Natural killer cell (primary cell): Measurements from ENCODE around the gene TAF1L. TPM values are rescaled to one million over a fixed set of nuclear protein-coding genes. Genes with fewer than 3 reads are reported as not detected.

ENCODE experiments used
- ATAC-seq, 3 donors: fragments of 150-1000 bp in 2 of 3; fragments of 200-7000 bp in 1 of 3; cut with Tn5 transposase; 1 replicate in 1 of 3; 2 replicates in 2 of 3; pipeline ENCODE4 v1.10.0; 2021; ENCODE audit warnings: mild to moderate bottlenecking in 2 of 3, moderate library complexity in 2 of 3
- DNase-seq, 2 donors: peaks; one replicate each; pipeline versions ENCODE4 v3.0.0 to v3.0.0-alpha.2; 2013 to 2021; ENCODE audit warnings: mixed read lengths in 1 of 2
- H3K27ac ChIP-seq: one replicate; pipeline ENCODE4 v1.5.1; 2013; ENCODE audit warnings: mild to moderate bottlenecking, low read length
- H3K27me3 ChIP-seq: one replicate; pipeline ENCODE4 v1.6.1; 2013; ENCODE audit warnings: low read length; ENCODE audit not compliant: control insufficient read depth, insufficient read depth
- H3K36me3 ChIP-seq: one replicate; pipeline ENCODE4 v1.6.1; 2013; ENCODE audit warnings: low read length; ENCODE audit not compliant: control insufficient read depth, insufficient read depth
- H3K4me1 ChIP-seq: one replicate; pipeline ENCODE4 v1.6.1; 2013; ENCODE audit warnings: low read length; ENCODE audit not compliant: control insufficient read depth, insufficient read depth
- H3K4me3 ChIP-seq: one replicate; pipeline ENCODE4 v1.5.1; 2013; ENCODE audit warnings: low read length
- H3K9me3 ChIP-seq: one replicate; pipeline ENCODE4 v1.6.1; 2013; ENCODE audit warnings: low read length; ENCODE audit not compliant: control insufficient read depth, insufficient read depth
- H3K27ac Mint-ChIP-seq, 2 donors: one replicate each; pipeline ENCODE4 v1.8.0; 2022; ENCODE audit warnings: mild to moderate bottlenecking in 2 of 2, mixed read lengths in 2 of 2, moderate library complexity in 1 of 2
- H3K27me3 Mint-ChIP-seq, 2 donors: one replicate each; pipeline ENCODE4 v1.8.0; 2022; ENCODE audit warnings: low read depth in 2 of 2, mixed read lengths in 2 of 2
- H3K36me3 Mint-ChIP-seq: one replicate; pipeline ENCODE4 v1.8.0; 2022; ENCODE audit warnings: mixed read lengths
- H3K4me1 Mint-ChIP-seq, 2 donors: one replicate each; pipeline ENCODE4 v1.8.0; 2022; ENCODE audit warnings: mixed read lengths in 2 of 2
- H3K4me3 Mint-ChIP-seq: one replicate; pipeline ENCODE4 v1.8.0; 2022; ENCODE audit warnings: mild to moderate bottlenecking, moderate library complexity, mixed read lengths
- H3K9me3 Mint-ChIP-seq, 2 donors: one replicate each; pipeline ENCODE4 v1.8.0; 2022; ENCODE audit warnings: mixed read lengths in 2 of 2
- WGBS: methylation state at CpG from one replicate; pipeline ENCODE4 v1.1.7; 2013; ENCODE audit warnings: missing lambda C conversion rate; ENCODE audit not compliant: insufficient coverage; 5-methylcytosine and 5-hydroxymethylcytosine counted together
- intact Hi-C: fragments of 100-400 bp; cut with micrococcal nuclease; formaldehyde crosslinking; loops from one replicate; pipeline ENCODE4 v1.14.2; 2022
- total RNA-seq, 4 donors: library from RNA; stranded (reverse); fragments of 120-200 nt in 1 of 4; gene quantifications; one replicate each; pipeline versions ENCODE4 v1.2.3 to v1.2.4, GENCODE V29; 2013 to 2022
- TF ChIP-seq, protein P1 (sequence below): fragments of 200-600 bp; IDR thresholded peaks from one replicate; pipeline ENCODE4 v1.8.0; 2022; ENCODE audit warnings: antibody characterized with exemption

Gene TAF1L, protein sequence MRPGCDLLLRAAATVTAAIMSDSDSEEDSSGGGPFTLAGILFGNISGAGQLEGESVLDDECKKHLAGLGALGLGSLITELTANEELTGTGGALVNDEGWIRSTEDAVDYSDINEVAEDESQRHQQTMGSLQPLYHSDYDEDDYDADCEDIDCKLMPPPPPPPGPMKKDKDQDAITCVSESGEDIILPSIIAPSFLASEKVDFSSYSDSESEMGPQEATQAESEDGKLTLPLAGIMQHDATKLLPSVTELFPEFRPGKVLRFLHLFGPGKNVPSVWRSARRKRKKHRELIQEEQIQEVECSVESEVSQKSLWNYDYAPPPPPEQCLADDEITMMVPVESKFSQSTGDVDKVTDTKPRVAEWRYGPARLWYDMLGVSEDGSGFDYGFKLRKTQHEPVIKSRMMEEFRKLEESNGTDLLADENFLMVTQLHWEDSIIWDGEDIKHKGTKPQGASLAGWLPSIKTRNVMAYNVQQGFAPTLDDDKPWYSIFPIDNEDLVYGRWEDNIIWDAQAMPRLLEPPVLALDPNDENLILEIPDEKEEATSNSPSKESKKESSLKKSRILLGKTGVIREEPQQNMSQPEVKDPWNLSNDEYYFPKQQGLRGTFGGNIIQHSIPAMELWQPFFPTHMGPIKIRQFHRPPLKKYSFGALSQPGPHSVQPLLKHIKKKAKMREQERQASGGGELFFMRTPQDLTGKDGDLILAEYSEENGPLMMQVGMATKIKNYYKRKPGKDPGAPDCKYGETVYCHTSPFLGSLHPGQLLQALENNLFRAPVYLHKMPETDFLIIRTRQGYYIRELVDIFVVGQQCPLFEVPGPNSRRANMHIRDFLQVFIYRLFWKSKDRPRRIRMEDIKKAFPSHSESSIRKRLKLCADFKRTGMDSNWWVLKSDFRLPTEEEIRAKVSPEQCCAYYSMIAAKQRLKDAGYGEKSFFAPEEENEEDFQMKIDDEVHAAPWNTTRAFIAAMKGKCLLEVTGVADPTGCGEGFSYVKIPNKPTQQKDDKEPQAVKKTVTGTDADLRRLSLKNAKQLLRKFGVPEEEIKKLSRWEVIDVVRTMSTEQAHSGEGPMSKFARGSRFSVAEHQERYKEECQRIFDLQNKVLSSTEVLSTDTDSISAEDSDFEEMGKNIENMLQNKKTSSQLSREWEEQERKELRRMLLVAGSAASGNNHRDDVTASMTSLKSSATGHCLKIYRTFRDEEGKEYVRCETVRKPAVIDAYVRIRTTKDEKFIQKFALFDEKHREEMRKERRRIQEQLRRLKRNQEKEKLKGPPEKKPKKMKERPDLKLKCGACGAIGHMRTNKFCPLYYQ (N-terminal part only)
- under 1 TPM in 1 of 3 donors, not detected in 2; 0.05 TPM for total RNA-seq
- 0.07 TPM for total RNA-seq (2013)

GRCh38 chr9:32635362-32635761 is at the start of gene TAF1L:
Gene TAF1L (minus strand): TSS chr9:32635669. CDS start chr9:32635579, 90 bp downstream.
- ATAC-seq: no peak
- no peak within 1 kb of the TSS for H3K4me3 ChIP-seq
- no peak within 1 kb of the TSS for H3K27ac ChIP-seq
- WGBS: 90% methylated on average over 22 of the region's 23 CpGs
- Mint-ChIP-seq H3K36me3 (no peaks in the 10 kb centered on the region), H3K9me3 (peaks cover 0 to 2% of the 10 kb centered on the region in 2 donors), H3K27ac (no peak within 1 kb of the TSS), H3K27me3 (peaks cover 0 to 18% of the 10 kb centered on the region in 2 donors), H3K4me3 (no peak within 1 kb of the TSS), H3K4me1 (no peaks in the 10 kb centered on the region)
- TF ChIP-seq, protein P1, sequence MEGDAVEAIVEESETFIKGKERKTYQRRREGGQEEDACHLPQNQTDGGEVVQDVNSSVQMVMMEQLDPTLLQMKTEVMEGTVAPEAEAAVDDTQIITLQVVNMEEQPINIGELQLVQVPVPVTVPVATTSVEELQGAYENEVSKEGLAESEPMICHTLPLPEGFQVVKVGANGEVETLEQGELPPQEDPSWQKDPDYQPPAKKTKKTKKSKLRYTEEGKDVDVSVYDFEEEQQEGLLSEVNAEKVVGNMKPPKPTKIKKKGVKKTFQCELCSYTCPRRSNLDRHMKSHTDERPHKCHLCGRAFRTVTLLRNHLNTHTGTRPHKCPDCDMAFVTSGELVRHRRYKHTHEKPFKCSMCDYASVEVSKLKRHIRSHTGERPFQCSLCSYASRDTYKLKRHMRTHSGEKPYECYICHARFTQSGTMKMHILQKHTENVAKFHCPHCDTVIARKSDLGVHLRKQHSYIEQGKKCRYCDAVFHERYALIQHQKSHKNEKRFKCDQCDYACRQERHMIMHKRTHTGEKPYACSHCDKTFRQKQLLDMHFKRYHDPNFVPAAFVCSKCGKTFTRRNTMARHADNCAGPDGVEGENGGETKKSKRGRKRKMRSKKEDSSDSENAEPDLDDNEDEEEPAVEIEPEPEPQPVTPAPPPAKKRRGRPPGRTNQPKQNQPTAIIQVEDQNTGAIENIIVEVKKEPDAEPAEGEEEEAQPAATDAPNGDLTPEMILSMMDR: no peak
- H3K9me3 ChIP-seq: no peaks in the 10 kb centered on the region
- intact Hi-C loops: no loop called here
- no peaks in the 10 kb centered on the region for H3K36me3 ChIP-seq
- no peaks in the 10 kb centered on the region for H3K4me1 ChIP-seq
- no peaks in the 10 kb centered on the region for H3K27me3 ChIP-seq
- DNase-seq: no peak

DNA sequence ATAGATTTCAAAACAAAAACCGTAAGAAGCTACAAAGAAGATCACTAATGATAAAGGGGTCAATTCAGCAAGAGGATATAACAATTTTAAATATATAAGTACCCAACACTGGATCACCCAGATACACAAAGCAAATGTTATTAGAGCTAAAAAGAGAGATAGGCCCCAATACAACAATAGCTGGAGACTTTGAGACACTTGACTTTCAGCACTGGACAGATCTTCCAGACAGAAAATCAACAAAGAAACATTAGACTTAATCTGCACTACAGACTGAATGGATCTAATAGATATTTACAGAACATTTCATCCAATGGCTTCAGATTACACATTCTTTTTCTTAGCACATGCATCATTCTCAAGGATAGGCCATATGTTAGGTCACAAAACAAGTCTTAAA is 46.3 kb upstream of the TAF1L start:
- no peaks in the 10 kb centered on the region for H3K27me3 Mint-ChIP-seq
- intact Hi-C loops: no loop called here
- Histone ChIP-seq H3K9me3 (peaks cover 3% of the 10 kb centered on the region), H3K27ac (no peak overlapping the region), H3K4me1 (no peaks in the 10 kb centered on the region), H3K36me3 (no peaks in the 10 kb centered on the region), H3K4me3 (no peak overlapping the region), H3K27me3 (no peaks in the 10 kb centered on the region)
- H3K4me1 Mint-ChIP-seq: no peaks in the 10 kb centered on the region
- no CpG with 5 or more reads among the region's 1 CpG for WGBS
- TF ChIP-seq, protein P1: no peak
- no peak overlapping the region for H3K4me3 Mint-ChIP-seq
- ATAC-seq (no peak), DNase-seq (no peak)
- H3K27ac Mint-ChIP-seq: no peak overlapping the region
- H3K36me3 Mint-ChIP-seq: peaks cover 14% of the 10 kb centered on the region
- peaks cover 6 to 7% of the 10 kb centered on the region in 2 donors for H3K9me3 Mint-ChIP-seq

DNA sequence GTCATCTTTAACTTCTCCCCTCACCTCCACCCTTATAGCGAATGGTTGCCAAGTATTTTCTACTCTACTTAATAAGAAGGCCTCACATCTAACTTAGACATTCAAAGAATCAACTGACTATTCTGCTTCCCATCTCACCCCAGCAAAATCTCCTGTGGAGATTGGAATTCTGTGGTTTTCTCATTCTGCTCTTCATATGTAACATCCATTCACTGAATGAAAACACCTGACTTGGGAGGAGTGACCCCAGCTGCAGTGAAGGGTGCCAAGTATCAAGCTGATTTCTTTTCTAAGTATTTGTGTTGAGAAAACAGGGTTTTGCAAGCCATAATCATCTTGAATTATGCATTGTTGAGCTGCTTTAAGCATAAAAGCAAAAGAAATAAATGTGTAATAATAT is 42.5 kb upstream of the TAF1L start:
- Histone ChIP-seq H3K36me3 (no peaks in the 10 kb centered on the region), H3K9me3 (peaks cover 3% of the 10 kb centered on the region), H3K27me3 (no peaks in the 10 kb centered on the region), H3K27ac (no peak overlapping the region), H3K4me1 (no peaks in the 10 kb centered on the region), H3K4me3 (no peak overlapping the region)
- intact Hi-C loops: no loop called here
- WGBS: 94% methylated on average over 1 of the region's 1 CpG
- no peak overlapping the region for H3K27ac Mint-ChIP-seq
- DNase-seq (no peak), ATAC-seq (no peak)
- peaks cover 14% of the 10 kb centered on the region for H3K36me3 Mint-ChIP-seq
- H3K27me3 Mint-ChIP-seq: no peaks in the 10 kb centered on the region
- H3K9me3 Mint-ChIP-seq: peaks cover 6 to 7% of the 10 kb centered on the region in 2 donors
- H3K4me3 Mint-ChIP-seq: no peak overlapping the region
- no peaks in the 10 kb centered on the region for H3K4me1 Mint-ChIP-seq
- TF ChIP-seq, protein P1: no peak
